ENCODE measurements around the gene APBB2. TPM values are rescaled to one million over a fixed set of nuclear protein-coding genes. Genes with fewer than 3 reads are reported as not detected.

APBB2 gene
- total and polyA plus RNA-seq, 2 of the 8 experiments (the other 6 are each of a cell fraction or from before 2014, with no cell fraction given) = 58.7 to 59.4 TPM

DNA sequence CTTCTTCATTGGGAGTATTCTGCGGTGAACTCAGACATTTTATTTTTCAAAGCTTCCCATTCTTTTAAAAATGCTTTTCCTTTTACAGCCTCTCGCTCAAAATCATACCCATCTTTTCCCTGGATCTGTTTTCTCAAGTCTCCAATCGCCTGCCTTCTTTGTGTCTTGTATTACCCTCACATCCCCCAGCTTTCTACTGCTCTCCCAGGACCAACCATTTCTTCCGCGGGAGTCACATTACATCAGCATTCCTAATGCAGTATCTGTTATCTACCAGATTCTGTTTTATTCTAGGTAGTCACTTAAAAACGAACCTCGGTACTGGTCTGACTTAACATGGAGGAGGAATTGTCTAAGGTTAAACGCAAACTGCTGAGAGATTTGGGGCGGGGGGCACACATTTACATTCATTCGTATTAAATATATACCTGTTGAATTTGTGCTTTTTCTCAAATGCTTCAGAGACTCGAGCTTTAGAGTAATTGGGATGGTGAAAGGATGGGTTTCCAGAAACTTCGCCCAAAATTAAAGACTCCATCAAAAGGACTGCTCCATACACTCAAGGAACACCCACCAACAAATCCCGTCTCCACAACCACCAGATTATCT, 41.9 kb upstream of the APBB2 start (continued):
- TF ChIP-seq YY1 (IDR thresholded peaks at IDR 0.05; ENCODE audit: low read depth, low read length) = no peak

Measured in H1 (cell line).